Sigmoid colon (tissue), 4 donors: Measurements from ENCODE around the gene ENPP7.

Source experiments
- CTCF ChIP-seq, 4 experiments: fragments of 450-650 bp in 3 of 4; fragments of 200-600 bp in 1 of 4; IDR thresholded peaks; one replicate each; pipeline ENCODE4 v1.5.1; 2016 to 2019; ENCODE audit warnings: antibody characterized with exemption in 4 of 4, mild to moderate bottlenecking in 3 of 4, moderate library complexity in 2 of 4
- EP300 ChIP-seq, 4 donors: sonication (generic); formaldehyde crosslinking; IDR thresholded peaks; one replicate each; pipeline ENCODE4 v1.6.1; 2017; ENCODE audit warnings: antibody characterized with exemption in 4 of 4
- POLR2A ChIP-seq, 2 donors: fragments of 450-650 bp; IDR thresholded peaks; one replicate each; pipeline ENCODE4 v1.6.1; 2016; ENCODE audit warnings: antibody characterized with exemption in 2 of 2, mild to moderate bottlenecking in 2 of 2, moderate library complexity in 2 of 2
- POLR2AphosphoS5 ChIP-seq, 4 donors: sonication (generic); formaldehyde crosslinking; IDR thresholded peaks; one replicate each; pipeline ENCODE4 v1.6.1; 2017; ENCODE audit warnings: antibody characterized with exemption in 4 of 4

GRCh38 chr17:79760197-79760906, 29.6 kb downstream of the ENPP7 start:
- no peak for TF ChIP-seq POLR2A (IDR thresholded peaks at IDR 0.05)
- no peak for TF ChIP-seq CTCF (IDR thresholded peaks at IDR 0.05)
- no peak for TF ChIP-seq POLR2AphosphoS5 (IDR thresholded peaks at IDR 0.05)
- TF ChIP-seq EP300 (IDR thresholded peaks at IDR 0.05) = no peak
